Activated CD4-positive, alpha-beta T cell treated with anti-CD3 and anti-CD28 coated beads, Interleukin-2, Interleukin-6, amounts not matched to agents 100 ng/mL and 50 ng/mL, durations not matched to agents 16 hours and 8 hours (primary cell): ENCODE measurements around the gene SCAPER.
A peak's percentile ranks its signal among the peaks of the same experiment; 100 is the strongest.

Source experiments
- DNase-seq: peaks from one replicate; pipeline ENCODE4 v3.0.0-alpha.2; 2020

Gene SCAPER

DNA sequence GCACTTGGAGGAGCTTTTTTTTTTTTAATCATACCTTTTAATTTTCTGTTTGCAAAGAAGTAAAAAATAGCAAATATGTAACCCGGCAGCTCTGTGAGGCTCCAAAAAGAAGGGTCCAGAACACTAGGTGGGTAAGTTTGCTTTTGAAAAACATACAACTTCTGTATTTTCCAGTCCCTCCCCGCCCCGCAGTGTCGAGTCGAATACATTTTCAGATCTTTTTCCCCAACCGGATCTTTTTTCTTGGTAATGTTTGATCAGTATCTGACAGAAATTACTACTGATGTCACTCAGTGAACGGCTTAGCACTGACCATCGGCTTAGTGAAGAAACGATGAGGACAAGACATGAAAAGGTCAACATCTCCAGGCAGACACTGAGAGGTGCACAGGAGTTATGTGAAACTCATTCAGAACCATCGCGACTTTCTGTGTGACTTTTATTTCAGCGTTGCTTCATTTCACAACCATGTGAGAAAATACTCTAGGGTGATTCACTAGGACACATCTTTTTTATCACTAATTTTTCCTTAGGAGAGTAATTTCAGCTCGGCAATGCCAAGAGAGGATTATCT, 557.6 kb downstream of the SCAPER start:
- no peak for DNase-seq

DNA sequence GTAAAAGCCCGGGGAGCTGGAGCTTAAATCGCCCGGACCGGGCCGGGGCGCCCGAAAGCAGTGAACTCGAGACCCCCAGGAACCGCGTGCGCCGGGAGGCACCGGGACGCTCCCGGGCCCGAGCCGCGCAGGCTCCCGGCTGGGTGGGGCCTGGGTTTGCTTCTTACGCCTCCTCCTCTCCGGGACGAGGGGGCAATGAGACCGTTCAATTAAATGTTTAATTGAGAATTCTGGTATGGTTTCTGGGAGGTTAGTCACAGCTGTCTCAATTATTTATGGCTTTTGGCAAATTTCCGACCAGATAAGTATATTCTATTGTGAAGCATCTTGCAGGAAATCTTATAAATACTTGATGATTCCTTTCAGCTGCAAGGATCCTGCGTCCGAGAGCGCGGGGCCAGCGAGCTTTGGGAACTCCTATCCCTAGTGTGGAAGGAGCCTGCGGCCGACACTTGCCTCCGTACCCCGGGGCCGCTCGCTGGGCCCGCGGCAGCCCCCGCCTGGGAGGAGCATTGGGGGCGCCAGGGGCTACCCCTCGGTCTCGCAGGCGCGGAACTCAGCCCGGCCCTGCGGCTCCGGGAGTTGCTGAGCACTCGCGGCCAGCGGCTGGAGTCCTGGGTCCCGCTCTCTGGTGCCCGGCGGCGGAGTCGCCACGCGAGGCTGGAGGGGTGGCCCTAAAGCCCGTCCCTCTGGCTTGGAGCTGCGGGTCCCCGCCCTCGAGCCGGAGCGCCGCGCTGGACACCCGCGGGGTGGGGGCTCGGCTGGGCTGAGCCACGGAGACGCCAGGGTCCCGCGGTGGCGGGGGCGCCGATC, 558.3 kb downstream of the SCAPER start:
- no peak for DNase-seq

DNA sequence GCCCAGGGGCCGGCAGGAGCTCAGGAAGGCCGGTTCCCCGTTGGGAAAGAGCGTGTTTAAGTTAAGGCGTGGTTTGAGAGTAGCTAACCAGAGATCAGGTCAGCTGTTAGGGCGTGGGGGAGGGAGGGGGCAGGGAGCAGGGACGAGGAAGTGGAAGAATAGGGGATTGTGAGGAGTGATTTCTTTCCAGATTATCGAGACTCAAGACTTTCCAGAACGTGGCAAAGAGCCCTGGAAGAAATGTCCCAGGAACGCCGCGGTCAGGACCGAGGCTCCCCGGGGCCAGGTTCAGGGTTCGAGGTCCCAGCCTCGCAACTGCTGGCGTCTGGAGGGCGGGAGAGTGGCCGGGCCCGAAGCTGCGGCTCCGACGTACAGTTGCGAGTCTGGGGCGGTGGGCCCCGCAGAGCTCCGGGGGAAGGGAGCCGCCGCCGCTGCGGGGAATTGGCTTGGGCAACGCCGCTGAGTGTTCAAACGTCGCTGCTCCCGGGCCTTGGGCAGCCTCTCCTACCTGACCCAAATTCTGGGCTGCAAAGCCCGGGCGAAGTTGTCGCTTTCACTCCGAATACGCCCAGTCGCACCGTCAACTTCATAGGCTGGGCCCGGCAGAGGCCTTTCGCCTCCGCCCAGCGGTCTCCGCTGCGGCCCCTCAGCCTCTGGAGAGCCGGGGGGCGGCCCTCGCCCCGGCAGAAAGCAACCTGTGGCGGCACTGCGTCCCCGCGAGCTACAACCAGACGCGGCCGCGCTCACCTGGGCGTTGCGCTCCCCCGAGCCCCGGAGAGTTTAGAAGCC, 559.1 kb downstream of the SCAPER start:
- DNase-seq, result no peak

GRCh38 chr15:76345583-76345879, 559.6 kb downstream of the SCAPER start:
- no peak for DNase-seq

DNA sequence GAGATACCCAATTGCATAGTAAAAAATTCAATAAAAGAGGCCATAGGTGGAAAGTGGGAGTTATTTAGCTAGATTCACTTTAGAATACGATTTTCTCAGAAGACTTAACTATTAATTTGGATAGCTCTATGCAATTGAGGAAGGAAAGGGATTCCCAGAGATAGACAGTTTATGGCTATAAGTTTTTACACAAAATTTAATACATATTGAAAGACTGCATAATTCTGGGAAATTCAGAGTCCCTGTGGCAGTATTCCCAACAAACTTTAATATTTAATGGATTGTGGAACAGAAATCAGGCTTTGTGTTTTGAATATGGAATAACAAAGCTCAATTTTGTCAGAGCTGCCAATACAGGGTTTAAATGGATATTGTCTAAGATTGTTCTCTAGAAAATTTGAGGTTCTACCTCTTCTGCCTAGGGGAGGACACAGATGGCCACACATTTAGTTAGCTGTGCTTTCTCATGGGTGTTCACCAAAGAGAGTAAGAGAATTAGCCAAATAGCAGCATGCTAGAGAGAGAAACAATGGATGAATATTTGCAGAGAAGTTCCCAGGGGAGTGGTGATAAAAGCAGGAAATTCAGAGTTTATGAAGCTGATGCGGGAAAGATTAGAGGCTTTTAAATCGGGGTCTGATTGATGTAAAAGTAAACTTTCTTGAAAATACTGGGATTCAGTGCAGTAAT, 560.1 kb downstream of the SCAPER start:
- no peak for DNase-seq

DNA sequence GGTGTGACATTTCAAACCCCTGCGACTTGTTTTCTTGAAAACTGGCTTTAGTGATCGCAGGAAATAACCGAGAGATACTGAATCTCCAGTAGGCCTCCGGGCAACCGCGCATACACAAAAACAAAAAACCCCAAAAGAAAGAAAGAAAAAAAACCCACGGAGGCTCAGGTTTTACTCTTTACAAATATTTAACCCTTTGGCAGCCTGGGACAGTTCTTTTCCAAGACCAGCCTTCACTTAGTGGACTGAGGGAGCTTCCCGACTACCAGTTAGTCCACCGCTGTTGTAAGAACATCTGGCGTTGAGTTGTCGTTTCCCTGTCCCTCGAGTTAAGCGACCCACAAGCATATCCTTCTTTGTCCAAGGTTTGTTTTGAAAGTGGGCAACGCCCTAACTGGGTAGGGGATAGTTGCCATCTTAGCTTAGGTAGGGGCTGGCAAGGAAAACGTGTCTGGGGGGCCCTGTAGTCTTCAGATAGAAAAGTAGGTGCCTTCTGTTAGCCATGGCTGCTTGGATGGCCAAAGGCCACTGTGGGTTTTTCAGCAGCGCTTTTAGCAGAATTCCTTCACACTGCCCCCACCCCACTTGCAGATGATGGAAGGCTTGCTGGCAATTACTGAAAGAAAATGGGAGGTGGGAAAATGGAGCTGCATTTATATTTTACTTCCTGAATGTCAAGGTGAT, 561.7 kb downstream of the SCAPER start:
- no peak for DNase-seq

GRCh38 chr15:76342382-76343201, 562.5 kb downstream of the SCAPER start:
- no peak for DNase-seq

DNA sequence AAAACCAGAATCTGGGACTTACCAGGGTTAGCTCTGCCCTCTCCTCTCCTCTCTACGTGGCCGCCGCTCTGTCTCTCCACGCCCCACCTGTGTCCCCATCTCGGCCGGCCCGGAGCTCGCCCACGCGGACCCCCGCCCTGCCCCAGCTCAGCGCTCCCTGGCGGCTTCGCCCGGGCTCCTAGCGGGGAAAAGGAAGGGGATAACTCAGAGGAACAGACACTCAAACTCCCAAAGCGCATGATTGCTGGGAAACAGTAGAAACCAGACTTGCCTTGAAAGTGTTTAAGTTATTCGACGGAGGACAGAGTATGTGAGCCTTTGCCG, 563.1 kb downstream of the SCAPER start:
- DNase-seq, result no peak

GRCh38 chr15:76341366-76342057, 563.6 kb downstream of the SCAPER start:
- no peak for DNase-seq

- DNase-seq, result peak; percentile 63
Observed at GRCh38 chr15:76340803-76341365, 564.3 kb downstream of the SCAPER start.

GRCh38 chr15:76340198-76340802, 564.8 kb downstream of the SCAPER start:
- peak; percentile 35 for DNase-seq

- DNase-seq, result peak; percentile 33
Observed at GRCh38 chr15:76339305-76340197, 565.6 kb downstream of the SCAPER start.

- no peak for DNase-seq
Observed at GRCh38 chr15:76338486-76339304, 566.4 kb downstream of the SCAPER start.

- DNase-seq, result peak; percentile 26
Observed at GRCh38 chr15:76337696-76338485, 567.2 kb downstream of the SCAPER start.

DNA sequence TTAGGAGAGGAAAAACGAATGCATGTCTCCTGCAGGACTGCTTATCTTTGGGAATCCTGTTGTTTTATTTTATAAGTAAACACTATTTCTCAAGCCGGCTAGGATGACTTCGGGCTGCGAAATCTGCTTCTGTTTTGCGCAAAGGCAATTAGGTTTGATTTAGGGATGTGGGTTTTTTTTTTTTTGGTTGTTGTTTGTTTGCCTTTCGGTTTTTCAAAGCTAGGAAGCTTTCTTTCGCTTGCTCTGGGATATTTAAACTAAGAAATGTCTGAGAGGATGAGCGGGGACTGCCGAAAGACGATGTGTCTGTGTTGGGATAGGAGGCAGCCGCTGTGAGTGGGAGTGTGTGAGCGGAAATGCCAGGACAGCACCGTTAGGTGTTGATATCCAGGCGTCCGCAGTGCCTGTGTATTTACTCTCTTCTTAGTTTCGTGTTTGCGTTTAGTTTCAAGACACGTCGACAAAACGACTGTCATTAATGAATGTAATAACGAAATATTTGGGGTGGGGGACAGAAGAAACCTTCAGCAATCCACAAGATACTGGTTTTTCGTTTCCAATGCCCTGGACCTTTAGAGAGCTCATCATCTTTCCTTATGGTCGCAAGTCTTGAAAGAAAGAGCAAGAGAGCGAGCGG, 568.0 kb downstream of the SCAPER start:
- peak; percentile 50 for DNase-seq

DNA sequence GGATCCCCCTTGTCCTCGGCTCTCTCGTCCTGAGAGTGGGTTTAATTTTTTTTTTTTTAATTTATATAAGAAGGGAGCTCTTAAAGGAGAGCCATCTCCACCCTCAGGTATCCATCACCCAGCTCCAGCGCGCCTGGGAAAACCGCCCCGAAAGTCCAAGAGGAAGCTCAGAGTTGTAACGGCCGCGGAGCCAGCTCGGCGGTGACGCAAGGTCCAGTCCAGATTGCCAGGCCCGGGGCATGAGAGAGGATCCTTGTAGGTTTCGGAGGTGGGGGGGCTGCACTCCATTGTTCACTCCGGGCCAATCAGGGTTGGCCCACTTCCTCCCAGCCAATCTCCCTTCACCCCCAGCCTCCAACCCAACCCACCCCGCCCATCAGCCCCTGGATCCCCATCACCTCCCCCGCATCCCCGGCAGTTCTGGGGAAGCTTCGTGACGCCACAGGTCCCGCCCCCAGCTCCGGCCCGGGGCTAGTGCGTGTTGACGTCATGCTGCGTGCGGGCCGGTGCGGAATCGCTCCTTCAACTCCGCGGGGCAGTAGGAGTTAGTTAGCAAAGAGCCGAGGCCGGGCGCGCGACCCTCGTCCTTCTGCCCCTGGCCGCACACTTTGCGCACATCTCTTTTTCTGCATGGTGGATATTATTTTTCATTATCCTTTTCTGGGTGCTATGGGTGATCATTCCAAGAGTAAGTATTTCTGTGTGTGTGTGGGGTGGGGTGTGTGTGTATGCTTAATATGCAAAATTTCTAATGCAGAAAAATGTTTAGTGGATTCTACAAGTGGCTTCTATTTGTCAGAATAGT, 568.7 kb downstream of the SCAPER start, which contains the start of gene ISL2:
Gene ISL2, plus strand, starts transcription at position 520 of the 805 bp plus-strand sequence. Its CDS starts 111 bp downstream, at position 631.
- DNase-seq, result peak; percentile 92
